ENCODE measurements around the gene NFATC2. TPM values are rescaled to one million over a fixed set of nuclear protein-coding genes. Genes with fewer than 3 reads are reported as not detected.

Gene NFATC2
- total and polyA plus RNA-seq, 9 donors = 2.2 to 9.4 (median 5.1) TPM

GRCh38 chr20:51439160-51439689 is 103.3 kb downstream of the NFATC2 start:
- intact Hi-C loops (cut with DNase I) = no loop called here
- DNase-seq = no peak
- Histone ChIP-seq H3K9me3 (no peaks in the 10 kb centered on the region), H3K4me3 (no peak overlapping the region), H3K27ac (no peak overlapping the region), H3K36me3 (no peaks in the 10 kb centered on the region), H3K4me1 (ENCODE audit: insufficient read depth) (no peaks in the 10 kb centered on the region), H3K27me3 (no peaks in the 10 kb centered on the region)
- WGBS, 3 donors = 93 to 95% (median 94%) methylated on average over 7 to 9 of the region's 9 CpGs
- TF ChIP-seq CTCF (IDR thresholded peaks at IDR 0.05) (no peak), POLR2A (IDR thresholded peaks at IDR 0.05) (no peak), EP300 (IDR thresholded peaks at IDR 0.05) (no peak)

- no peak for DNase-seq
- no peak overlapping the region for H3K4me3 ChIP-seq
- H3K27ac ChIP-seq = no peak overlapping the region
- no peaks in the 10 kb centered on the region for H3K9me3 ChIP-seq
- no peaks in the 10 kb centered on the region for H3K4me1 ChIP-seq (ENCODE audit: insufficient read depth)
- TF ChIP-seq POLR2A (IDR thresholded peaks at IDR 0.05) (no peak), EP300 (IDR thresholded peaks at IDR 0.05) (no peak), CTCF (IDR thresholded peaks at IDR 0.05) (no peak)
- 100% methylated on average over 2 of the region's 2 CpGs for WGBS, 3 donors
- intact Hi-C loops (cut with DNase I) = no loop called here
- no peaks in the 10 kb centered on the region for H3K36me3 ChIP-seq
- no peaks in the 10 kb centered on the region for H3K27me3 ChIP-seq
Observed at GRCh38 chr20:51438136-51438535, 104.4 kb downstream of the NFATC2 start.

- no peak for TF ChIP-seq POLR2A (IDR thresholded peaks at IDR 0.05)
- no peak for TF ChIP-seq CTCF (IDR thresholded peaks at IDR 0.05)
- whole genome bisulfite sequencing, 3 donors = 95 to 97% (median 96%) methylated on average over 7 of the region's 7 CpGs
- H3K9me3 ChIP-seq = no peaks in the 10 kb centered on the region
- no peak overlapping the region for H3K27ac ChIP-seq
- no peak for DNase-seq
- no peaks in the 10 kb centered on the region for H3K27me3 ChIP-seq
- H3K4me1 ChIP-seq (ENCODE audit: insufficient read depth) = no peaks in the 10 kb centered on the region
- no peak overlapping the region for H3K4me3 ChIP-seq
- H3K36me3 ChIP-seq = no peaks in the 10 kb centered on the region
- intact Hi-C loops (cut with DNase I) = no loop called here
Observed at GRCh38 chr20:51437182-51437924, 105.2 kb downstream of the NFATC2 start.

GRCh38 chr20:51434580-51435247 is 107.8 kb downstream of the NFATC2 start:
- WGBS, 3 donors = 85 to 93% (median 86%) methylated on average over 6 of the region's 6 CpGs
- Histone ChIP-seq H3K4me3 (no peak overlapping the region), H3K9me3 (no peaks in the 10 kb centered on the region), H3K36me3 (no peaks in the 10 kb centered on the region), H3K27ac (no peak overlapping the region), H3K4me1 (ENCODE audit: insufficient read depth) (no peaks in the 10 kb centered on the region), H3K27me3 (no peaks in the 10 kb centered on the region)
- DNase-seq = no peak
- intact Hi-C loops (cut with DNase I) = no loop called here
- TF ChIP-seq EP300 (IDR thresholded peaks at IDR 0.05) (no peak), POLR2A (IDR thresholded peaks at IDR 0.05) (no peak), CTCF (IDR thresholded peaks at IDR 0.05) (no peak)
